NT2/D1 (cell line): ENCODE data around the gene KMT2E.

ENCODE experiments used
- SUZ12 ChIP-seq: IDR thresholded peaks from 2 replicates; pipeline ENCODE4 v1.6.1; 2011; ENCODE audit not compliant: insufficient read length, insufficient read depth; ENCODE audit errors: extremely low read depth
- YY1 ChIP-seq: IDR thresholded peaks from 2 replicates; pipeline ENCODE4 v1.6.1; 2011; ENCODE audit not compliant: insufficient read length, insufficient read depth
- ZNF274 ChIP-seq: IDR thresholded peaks from 2 replicates; pipeline ENCODE4 v1.6.1; 2011; ENCODE audit warnings: mild to moderate bottlenecking, low read depth, low read length

DNA sequence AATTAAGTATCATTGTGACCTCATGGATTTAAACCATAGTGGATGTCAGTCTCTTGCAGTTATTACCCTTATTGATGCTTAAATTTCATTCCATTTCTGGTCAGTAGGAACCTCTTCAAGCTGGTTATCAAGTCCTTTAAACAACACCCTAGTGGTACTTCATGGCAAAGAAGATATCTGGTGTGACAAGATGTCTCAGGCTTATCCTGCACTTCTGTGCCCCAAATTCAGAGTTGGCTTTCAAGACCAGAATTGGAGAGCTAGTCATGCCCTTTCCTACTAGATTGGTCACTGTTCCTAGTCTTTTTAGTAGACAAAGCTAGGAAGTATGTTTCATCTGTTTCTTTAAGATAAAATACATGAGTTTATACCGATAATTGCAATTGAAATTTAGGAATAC is 54.9 kb downstream of the KMT2E start:
- no peak for TF ChIP-seq YY1
- no peak for TF ChIP-seq SUZ12
- no peak for TF ChIP-seq ZNF274
